Stimulated activated CD8-positive, alpha-beta memory T cell treated with anti-CD3 and anti-CD28 coated beads, Interleukin-7, amount 100 ng/mL, for 48 hours (primary cell): Measurements from ENCODE around the gene CALCOCO1.
A peak's percentile ranks its signal among the peaks of the same experiment; 100 is the strongest.

Experiments
- DNase-seq, 2 donors: peaks; one replicate each; pipeline ENCODE4 v3.0.0-alpha.2; 2020; ENCODE audit warnings: low read depth in 1 of 2; ENCODE audit errors: extremely low read depth in 1 of 2

The CALCOCO1 gene

DNA sequence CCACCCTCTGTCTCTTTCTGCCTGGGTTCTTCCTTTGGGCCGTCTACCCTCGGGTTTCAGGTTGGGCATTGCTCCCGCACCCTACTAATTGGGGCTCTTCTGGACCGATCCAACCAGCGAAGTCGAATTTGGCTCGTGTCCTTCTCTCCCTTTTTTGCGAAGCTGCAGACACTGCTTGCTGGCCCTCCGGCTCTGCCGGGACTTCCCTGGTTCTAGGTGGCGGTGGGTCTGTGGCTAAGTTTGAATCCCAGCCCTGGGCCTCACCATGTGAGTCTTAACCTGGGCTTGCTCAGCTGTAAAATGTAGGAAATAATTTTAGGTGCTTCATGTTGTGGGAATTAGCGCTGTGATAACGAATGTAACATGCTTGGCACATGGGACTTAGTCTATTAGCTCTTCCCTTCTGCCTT lies 24.9 kb upstream of the CALCOCO1 start:
- DNase-seq = no peak

DNA sequence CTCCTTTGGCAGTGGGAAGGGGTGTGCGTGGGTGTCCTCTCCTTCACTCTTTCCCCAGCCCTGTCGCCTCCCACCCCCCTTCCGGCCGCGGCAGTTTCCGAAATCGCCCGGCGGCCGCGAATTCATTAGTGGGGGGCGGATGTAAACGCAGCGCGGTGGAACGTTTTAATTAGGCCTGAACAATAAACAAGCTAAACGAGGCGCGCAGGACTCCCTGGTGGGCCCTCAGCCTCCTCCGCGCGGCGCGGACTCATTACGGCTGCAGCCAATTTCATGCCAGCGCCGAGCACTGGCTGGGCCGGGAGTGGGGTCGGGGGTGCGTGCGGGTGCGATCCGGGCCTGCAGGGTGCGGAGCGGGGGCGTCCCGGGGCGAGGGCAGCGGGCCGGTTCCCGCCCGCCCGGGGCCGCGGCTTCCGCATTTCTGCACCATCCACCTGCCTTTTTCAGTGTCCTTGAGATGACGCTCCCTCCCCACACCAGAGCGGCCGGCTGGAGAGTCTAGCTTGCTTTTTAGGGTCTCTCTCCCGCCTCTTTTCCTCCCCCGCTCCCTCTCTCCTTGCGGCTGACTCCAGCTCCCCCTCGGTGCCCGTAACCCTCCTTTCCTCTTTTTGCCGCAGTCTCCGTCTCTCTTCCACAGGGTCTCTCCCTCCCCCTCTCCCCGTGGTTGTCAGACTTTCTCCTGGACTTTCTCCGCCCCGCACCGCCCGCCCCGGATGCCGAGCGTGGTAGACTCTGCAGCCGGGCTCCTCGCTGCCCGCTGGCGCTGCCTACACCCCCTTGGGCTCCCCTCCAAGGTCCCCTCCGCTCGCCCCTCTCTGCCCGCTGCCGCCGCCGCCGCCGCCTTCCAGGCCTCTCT lies 24.3 kb upstream of the CALCOCO1 start, which contains the start of gene CISTR:
Gene CISTR, minus strand, starts transcription at position 644 of the 856 bp plus-strand sequence.
- no peak for DNase-seq

DNA sequence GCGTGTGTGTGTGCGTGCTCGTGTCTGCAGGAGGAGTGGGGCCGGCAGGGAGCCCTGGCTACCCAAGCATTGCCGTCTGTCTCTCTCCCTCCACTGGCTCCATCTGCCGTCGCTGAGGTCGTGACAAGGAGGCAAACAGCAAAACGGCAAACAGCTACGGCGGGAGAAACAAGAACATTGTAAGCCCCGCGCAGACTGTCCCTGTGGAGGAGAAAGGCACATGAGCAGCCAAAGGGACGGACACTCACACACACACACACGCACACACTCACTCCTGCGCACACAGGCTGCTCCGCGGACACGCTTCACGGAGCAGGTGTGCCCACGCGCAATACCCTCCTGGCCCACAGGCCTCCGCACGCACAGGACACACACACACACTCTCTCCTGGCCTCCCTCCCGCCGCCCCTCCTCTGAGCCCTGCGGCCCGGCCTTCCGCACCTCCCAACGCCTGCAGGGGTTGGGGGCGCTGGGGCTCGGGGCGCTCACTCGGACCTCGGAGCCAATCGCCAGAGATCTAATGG lies 23.6 kb upstream of the CALCOCO1 start:
- DNase-seq = no peak

DNA sequence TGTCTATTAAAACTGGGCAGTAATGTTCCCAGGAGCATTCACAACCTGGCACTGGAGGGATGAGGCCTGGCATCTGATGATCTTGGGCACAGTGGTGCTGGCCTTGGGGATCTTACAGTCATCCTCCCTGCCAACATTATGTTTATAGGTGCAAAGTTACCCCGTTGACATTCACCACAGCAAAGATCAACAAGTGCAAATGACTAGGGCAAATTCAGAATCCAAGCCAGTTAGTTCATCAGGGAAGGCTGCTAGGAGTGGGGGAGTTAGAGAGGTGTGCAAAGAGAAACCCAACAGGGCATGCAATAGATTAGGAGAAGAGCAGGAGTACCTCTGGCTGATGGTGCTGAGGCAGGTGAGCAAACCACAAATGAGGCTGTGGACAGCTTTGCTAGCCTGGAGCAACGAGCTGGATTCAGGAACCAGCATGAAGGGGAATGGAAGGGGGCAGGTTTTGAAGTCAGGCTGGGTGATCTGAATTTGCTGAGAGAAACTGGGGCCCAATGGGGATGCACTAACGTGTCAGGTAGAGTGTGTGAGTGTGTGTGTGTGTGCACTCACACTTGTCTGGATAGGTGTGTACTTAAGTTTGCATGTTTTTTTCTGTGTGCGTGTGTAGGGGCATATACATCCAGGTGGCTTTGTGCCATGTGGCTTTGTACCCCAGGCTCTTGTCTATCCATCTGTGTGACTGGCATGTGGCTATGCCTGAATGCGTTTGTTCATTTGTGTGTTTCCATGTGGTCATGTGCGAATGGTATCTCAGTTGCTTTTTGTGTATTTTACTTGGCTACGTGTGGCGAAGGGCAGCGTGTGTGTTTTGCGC lies 22.9 kb upstream of the CALCOCO1 start:
- DNase-seq = no peak

DNA sequence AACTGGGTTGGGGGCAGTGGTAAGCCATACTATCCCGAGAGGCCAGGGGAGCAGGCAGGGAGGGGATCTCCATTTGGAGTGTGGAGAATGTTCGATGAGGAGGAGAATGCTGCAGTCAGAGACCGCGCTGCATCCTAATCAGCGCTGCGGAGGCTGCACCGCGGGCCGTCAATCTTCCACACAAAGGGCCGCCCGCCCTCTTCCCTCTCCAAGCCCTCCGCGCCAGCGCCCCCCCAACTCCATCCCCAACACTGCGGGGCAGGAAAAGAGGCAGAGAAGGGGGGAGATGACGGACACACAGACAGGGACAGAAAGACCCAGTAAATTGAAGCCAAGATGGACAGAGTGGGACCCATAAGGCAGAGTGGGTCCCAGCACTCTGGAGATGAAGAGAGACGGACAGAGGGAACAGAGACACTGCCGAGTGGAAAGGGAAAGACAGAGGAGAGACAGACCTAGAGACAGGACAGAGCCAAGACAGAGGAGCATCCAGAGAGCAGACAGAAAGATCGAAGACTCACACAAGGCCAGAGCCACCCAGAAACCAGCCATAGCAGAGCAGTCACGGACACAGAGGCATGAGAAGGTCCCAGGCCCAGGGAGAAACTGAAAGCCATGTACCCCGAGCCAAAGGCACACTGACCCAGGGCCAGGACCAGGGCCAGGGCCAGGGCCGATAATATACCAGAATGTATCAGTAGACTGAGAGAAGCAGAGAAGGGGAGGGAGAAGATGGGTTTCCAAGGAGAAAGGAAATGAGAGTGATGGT lies 21.0 kb upstream of the CALCOCO1 start:
- no peak for DNase-seq

DNA sequence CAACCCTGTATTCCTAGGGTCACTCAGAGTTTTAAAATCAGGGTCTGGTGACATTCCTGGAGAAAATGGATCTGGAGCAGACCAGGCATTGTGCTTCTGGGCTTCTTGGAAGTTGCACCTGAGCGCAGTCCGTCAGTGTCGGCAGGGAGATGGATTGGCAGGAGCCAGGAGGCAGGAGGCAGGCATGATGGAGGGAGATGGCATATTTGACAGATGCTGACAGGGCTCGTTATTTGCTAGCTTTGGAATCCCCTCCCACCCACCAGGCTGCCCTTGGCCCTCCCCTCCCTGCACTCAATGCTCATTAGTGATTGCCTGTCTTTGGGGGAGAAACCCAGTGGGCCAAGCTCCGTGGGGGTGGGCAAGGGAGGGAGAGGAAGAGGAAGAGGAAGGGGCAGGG lies 19.8 kb upstream of the CALCOCO1 start:
- DNase-seq = no peak

DNA sequence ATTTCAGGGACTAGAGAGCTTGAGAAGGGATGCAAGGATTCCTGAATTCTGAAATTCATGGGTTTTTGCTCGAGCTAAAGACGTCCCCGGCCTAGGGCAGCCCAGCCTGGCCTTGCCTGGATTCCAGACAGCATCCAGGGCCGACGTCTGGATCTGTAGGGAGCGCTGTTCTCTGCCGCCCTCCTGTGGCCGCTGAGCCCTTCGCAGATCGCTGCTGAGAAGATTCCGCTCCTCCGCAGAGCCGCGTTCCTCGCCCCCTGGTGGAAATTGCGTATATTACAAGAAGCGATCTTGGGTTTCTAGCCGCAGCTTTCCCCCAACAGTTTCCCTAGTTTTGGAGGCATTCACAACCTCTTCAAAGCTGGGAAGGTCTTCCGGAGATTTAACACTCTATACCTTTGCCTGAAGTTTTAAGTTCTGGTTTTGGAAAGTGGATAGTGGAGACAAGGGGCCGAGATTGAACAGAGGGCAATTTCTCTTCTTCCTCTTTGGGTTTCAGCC lies 19.4 kb upstream of the CALCOCO1 start:
- DNase-seq = peak; percentile 64 to 72

DNA sequence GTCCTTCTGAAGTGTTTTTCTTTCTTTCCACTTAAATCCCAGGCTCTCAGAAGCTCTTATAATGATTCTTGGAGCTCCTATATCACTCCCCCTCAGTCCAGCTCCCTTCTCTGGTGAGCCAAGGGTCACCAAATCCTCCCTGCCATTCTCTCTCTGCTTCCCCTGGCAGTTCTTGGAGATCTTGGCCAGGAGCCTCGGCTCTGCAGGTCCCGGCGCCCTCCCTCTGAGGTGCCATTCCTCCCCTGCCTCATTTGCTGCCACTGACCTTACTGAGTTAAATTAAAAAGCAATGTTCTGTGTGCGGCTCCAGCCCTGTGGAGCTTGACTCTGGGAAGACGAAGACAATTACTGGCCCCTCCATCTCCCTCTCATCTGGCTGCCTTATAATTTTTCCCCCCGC lies 17.5 kb upstream of the CALCOCO1 start:
- no peak for DNase-seq

DNA sequence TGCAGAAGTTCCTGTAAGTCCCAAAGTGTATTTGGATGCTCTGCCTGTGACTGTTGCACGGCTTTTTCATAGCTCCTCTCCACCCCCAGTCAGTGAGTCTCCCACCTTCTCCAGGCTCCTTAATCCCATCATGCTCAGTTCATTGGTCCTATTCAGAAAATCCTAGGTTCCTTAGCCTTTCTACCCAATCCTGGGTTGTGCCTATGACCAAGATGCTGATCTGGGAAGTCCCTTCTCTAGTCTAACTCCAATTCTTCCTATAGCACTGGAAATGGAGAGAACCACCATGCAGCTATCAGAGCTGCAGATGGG lies 16.8 kb upstream of the CALCOCO1 start:
- no peak for DNase-seq

DNA sequence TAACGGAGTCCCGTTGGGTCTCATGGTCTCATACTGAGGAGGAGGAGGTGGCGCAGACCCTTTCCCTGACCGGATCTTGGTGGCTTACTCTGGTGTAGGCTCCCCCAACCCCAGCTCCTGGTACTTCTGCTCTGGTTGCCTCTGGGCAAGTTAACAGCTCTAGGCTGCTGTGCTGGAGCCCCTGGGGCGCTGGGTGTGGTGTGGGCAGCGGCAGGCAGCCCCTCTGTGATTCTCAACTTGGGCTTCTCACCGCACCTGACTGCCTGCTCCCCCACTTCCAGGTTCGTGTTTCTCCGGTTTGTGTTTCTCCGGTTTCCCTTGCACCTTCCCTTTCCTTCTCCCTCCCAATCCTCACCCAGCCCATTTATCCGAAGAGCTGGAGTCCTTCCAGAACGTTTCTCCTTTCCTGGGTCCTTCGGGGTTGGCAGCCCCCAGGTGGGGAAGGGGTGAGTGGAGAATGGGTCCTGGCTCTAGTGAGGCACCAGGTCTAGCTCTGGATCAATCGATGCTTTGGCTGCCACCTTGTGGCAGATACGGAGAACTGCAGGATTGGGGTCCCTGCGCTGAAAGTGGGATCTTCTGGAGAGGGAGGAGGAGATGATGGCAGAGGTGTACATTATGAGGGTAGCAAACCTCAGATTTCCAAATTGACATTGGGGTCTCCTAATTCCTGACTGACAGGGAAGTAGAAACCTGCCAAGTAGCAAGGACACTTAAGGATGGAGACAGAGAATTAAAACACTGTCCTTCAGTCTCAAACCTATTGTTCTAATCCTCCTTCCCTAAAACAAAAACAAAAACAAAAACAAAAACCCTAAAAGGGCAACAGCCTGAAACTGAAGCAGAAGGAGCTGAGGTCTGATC lies 16.2 kb upstream of the CALCOCO1 start:
- DNase-seq = no peak

DNA sequence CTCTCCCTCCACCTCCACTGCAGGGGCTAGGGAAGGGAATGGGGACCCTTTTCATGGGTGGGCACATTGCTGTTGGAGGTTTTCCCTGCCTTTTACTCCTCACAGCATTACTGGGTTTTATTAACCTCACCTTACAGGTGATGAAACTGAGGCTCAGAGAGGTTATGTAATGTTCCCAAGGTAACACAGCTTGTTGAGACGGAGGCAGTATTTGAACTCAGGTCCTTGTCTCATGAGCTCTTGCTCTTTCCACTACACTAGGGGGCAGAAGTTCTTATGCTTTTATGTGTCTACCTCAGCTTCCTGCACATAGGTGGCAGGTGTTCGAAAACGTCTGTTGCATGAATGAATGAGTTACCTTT lies 12.9 kb upstream of the CALCOCO1 start:
- DNase-seq = no peak

DNA sequence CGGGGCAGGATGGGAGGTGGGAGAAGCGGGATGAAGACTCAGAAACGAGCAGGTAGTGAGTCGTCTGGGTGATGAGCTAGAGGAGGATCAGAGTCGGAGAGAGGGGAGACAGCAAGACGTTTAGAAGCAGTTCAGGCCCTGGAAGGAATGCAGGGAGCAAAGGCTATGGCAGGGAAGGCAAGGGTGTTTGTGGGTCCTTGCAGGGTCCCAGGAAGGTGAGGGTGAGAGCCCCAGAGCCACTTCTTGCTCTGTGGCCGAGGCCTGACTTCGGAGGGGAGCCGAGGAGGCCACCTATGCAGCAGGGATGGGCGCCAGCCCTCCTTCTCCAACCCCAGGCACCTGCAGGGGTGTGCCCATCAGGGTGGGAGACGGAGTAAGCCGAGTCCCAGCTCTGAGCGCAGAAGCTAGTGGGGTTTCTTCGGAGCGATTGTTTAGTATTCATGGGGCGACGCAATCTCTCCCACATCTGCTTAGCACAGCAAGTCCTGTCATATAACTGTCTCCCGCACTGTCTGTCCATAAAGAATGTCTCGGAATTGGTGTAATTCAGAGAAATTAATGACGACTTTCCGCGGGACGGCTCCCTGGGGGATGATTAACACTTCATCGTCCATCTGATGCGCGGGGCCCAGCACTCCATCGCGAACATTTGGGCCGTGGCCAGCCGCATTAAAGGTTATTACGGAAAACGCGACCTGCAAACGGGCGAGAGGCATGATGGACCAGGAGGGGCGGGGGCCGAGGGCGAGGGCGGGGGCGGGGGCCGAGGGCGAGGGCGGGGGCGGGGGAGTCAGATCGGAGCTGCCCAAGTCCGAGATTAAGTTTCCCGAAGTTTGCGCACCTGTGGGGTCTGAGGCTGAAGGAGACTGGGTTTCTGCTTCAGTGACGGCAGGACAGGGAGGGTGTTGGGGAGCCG lies 12.2 kb upstream of the CALCOCO1 start:
- no peak for DNase-seq

DNA sequence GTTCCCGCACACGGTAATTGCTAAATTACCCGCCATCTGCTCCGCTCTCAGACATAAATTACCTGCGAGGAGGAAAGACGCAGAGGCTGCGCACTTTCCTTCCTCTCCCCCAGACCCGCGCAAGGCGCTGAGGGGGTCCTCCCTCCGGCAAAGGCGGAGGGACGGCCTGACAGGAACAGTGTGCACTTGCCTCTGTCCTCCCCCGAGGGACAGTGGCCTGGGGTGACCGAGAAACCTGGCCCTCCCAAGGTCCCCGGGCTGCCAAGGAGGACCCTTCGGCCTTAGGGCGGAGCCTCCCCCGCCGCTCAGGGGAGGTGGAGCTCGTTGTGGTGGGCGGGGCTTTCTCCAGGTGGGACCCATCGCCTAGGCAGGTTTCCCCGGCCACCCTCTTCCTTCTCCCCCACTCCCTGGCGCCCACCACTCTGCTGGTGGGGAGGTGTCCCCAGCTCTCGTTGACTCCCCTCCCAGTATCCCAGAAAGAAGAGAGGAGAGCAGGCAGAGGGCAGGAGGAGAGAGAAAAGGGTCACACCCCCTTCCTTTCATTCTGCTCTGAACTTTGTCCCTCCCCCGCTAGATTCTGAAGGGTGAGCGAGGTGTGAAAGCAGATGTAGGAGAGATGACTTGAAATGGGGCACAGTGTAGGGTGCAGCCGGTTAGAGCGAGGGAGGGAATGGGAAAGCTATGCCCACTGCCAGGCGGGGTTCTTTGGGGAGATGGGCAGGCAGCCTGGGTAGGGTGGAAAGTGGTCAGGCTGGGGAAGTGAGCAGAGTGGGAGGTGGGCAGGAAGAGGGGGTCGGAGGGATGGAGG lies 11.4 kb upstream of the CALCOCO1 start:
- no peak for DNase-seq

DNA sequence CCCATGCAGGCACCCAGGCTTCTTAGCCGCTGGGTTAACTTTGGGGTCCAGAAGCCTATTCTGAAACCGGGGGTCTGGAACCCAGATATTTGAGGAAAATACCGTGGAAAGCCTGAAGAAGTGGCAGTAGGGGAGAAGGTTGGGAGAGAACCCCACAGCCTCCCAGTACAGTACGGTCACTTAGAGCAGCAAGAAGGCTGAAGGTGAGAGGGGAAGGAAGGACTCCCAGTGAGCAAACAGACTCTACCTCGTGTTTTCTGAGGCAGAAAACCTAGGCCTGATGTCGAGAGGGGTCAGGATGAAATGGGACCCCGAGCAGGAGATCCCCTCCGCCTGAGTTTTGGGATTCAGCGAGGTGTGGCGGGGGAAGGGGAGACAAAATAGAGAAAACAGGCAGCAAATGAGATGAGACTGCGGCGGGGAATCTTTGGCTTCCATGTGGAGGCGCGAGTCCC lies 10.7 kb upstream of the CALCOCO1 start:
- DNase-seq = no peak

DNA sequence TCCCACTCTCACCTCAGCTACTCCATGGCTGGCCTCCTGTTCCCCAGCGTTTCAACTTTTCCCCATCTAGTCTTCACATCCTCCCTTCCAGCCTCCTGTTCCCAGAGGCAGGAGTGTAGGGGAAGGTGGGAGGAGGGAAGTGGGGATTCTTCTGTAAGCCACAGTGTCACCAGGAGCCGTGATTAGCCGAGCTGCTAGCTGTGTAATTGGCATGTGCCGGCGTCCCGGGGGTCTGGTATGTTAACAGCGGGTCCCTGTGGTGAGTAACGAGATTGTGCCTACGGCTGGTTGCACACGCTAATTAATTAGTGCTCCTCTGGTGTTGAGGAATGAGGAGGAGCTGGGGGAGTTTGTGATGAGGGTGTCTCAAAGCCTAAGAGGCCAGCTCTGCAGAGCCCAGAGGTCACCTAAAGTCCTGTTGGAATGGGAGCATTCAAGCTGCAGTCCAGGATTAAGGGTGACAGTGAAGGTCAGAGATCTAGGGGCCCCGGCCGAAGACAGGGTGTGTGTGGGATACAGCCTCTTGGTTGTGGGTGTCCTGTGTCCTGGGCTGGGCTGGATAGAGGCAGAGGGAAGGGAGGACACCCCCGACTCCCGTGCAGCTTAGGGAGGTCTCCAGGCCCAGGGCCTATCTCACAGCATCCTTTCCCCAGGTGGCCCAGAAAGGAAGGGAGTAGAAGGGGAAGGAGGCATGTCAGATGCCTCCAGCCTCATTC lies 10.0 kb upstream of the CALCOCO1 start:
- no peak for DNase-seq

DNA sequence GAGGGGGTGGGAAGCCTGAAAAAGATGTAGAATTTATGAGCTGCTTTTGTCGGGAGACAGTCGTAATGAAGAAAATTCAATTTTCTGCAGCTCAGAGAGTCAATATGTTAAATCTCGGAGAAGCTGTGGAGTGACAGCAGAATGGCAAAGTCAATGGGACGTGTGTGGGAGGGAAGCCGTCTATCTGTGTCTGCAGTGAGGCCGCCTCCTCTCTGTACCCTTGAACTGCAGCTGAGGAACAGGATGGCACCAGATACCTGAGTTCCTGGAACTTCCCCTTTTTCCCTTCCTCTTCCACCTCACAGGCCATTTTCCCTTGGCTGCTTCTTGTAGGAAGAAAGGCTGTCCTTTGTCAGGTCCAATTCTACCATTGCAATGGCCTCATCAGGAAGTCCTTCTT lies 9.3 kb upstream of the CALCOCO1 start:
- no peak for DNase-seq

DNA sequence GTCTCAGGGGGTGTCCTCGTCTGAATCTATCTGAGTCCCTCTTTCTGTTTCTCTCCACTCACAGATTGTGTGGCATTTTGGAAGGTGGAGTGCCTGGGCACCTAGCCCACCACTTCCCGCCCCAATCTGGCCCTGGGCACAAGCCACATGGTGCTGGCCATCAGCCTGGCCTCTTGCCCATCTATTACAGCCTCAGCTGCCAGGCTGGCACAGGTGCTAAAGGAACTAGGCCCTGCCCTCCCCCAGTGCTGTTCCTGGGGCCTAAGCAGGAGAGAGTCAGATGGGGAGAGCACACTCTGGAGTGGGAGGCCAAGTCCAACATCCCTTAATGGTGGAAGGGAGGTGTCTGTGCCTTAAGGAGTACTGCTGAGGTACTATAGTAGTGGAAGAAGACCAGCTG lies 8.3 kb upstream of the CALCOCO1 start:
- DNase-seq = no peak

DNA sequence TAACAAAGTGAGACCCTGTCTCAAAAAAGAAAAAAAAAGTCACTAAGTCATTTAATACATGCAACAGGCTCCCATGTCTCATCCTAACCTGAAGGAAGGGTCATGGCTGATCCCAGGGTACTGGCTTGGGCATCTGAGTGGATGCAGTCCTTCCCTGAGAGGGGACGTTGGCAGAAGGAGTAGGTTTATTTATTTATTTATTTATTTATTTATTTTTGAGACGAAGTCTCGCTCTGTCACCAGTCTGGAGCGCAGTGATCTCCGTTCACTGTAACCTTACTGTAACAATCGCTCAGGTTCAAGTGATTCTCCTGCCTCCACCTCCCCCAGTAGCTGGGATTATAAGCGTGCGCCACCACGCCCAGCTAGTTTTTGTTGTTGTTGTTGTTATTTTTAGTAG lies 7.2 kb upstream of the CALCOCO1 start:
- no peak for DNase-seq
